ENCODE results near the gene RPS26.
"Not testable (repeated sequence)": the region's sequence is repeated elsewhere in the genome, so short reads cannot be mapped to it uniquely, and the experiment has no call there.

- TF ChIP-seq, protein P1, sequence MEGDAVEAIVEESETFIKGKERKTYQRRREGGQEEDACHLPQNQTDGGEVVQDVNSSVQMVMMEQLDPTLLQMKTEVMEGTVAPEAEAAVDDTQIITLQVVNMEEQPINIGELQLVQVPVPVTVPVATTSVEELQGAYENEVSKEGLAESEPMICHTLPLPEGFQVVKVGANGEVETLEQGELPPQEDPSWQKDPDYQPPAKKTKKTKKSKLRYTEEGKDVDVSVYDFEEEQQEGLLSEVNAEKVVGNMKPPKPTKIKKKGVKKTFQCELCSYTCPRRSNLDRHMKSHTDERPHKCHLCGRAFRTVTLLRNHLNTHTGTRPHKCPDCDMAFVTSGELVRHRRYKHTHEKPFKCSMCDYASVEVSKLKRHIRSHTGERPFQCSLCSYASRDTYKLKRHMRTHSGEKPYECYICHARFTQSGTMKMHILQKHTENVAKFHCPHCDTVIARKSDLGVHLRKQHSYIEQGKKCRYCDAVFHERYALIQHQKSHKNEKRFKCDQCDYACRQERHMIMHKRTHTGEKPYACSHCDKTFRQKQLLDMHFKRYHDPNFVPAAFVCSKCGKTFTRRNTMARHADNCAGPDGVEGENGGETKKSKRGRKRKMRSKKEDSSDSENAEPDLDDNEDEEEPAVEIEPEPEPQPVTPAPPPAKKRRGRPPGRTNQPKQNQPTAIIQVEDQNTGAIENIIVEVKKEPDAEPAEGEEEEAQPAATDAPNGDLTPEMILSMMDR (IDR thresholded peaks at IDR 0.05 in 2 of 3, conservative IDR thresholded peaks at IDR 0.05 in 1 of 3; ENCODE audit: borderline replicate concordance in 1 of 3, insufficient read depth in 1 of 3, low read depth in 2 of 3, low read length in 2 of 3): not testable (repeated sequence)
- TF ChIP-seq POLR2AphosphoS5 (IDR thresholded peaks at IDR 0.05; ENCODE audit: low read depth, low read length); ATF3 (IDR thresholded peaks at IDR 0.05); EZH2 (IDR thresholded peaks at IDR 0.05); POLR2A (IDR thresholded peaks at IDR 0.05; ENCODE audit: borderline replicate concordance, extremely low read depth, insufficient read depth, insufficient read length): not testable (repeated sequence)
- TF ChIP-seq, protein P2, sequence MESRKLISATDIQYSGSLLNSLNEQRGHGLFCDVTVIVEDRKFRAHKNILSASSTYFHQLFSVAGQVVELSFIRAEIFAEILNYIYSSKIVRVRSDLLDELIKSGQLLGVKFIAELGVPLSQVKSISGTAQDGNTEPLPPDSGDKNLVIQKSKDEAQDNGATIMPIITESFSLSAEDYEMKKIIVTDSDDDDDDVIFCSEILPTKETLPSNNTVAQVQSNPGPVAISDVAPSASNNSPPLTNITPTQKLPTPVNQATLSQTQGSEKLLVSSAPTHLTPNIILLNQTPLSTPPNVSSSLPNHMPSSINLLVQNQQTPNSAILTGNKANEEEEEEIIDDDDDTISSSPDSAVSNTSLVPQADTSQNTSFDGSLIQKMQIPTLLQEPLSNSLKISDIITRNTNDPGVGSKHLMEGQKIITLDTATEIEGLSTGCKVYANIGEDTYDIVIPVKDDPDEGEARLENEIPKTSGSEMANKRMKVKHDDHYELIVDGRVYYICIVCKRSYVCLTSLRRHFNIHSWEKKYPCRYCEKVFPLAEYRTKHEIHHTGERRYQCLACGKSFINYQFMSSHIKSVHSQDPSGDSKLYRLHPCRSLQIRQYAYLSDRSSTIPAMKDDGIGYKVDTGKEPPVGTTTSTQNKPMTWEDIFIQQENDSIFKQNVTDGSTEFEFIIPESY (IDR thresholded peaks at IDR 0.05; ENCODE audit: extremely low read depth, insufficient replicate concordance, low read length): not testable (repeated sequence)
Observed at GRCh38 chr12:56042430-56042813, 704 bp downstream of the RPS26 start.

All from HCT116 (cell line).